ENCODE data around the gene LAMTOR4.

Gene LAMTOR4

DNA sequence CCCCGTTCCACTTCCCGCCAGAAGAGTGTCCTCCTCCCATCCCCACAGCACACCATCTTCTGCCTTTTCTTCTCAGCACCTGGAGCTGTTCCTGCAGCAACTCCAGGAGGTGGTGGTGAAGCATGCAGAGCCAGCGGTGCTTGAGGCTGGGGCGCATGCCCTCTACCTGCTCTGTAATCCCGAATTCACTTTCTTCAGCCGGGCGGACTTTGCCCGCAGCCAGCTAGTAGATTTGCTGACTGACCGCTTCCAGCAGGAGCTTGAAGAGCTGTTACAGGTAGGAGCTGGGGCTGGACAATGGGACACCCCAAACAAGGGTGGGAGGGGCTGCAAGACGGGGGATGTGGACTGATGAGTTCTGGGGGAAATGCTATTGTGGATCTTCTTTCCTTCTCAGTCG is 52.0 kb downstream of the LAMTOR4 start:
- no peak for DNase-seq (ENCODE audit: low read depth in 2 of 2)

All from stimulated activated CD4-positive, alpha-beta T cell treated with anti-CD3 and anti-CD28 coated beads, Interleukin-12 subunit alpha, Interleukin-12 subunit beta, amount 100 ng/mL, for 24 hours (primary cell).